CD4-positive, alpha-beta T cell treated with Interferon gamma for 1 hour (primary cell): ENCODE data around the gene TRMT61B.

Source experiments
- DNase-seq: peaks from one replicate; pipeline ENCODE4 v3.0.0-alpha.2; 2020

Gene TRMT61B

DNA sequence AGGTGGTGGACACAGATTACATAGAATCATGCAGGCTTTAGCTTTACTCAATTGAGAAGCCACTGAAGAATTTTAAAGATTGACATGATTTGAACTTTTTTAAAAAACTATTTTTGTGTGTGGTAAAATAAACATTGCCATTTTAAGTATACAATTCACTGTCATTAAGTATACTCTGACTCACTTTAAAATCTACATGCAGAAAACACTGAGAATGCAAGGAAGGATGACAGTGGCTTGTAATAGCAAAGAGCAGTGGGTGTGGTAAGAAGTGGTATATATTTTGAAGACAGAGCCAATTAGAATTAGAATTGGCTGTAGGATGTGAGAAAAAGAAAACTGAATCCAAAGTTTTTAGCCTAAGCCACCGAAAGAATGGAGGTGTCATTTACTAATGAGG, 14.9 kb downstream of the TRMT61B start:
- no peak for DNase-seq

GRCh38 chr2:28842042-28842441, 28.1 kb downstream of the TRMT61B start:
- no peak for DNase-seq

DNA sequence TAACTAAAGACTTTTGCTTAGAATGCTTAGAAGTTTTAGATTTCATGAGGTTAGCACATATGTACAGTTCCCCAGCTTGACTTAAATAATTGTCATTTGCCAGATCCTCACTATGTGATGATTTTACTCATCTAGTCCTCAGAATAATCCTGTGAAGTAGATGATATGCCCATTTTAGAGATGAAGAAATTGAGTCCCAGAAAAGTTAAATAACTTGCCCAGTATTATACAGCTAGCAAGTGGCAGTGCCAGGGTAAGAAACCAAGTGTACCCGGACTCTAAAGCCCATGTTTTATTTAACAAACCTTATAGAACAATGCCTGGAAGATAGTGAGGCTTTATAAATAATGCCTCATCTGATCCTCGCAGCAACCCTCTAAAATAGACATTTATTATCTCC, 31.1 kb downstream of the TRMT61B start:
- no peak for DNase-seq

- no peak for DNase-seq
Measured at GRCh38 chr2:28835781-28836180, 34.3 kb downstream of the TRMT61B start.

DNA sequence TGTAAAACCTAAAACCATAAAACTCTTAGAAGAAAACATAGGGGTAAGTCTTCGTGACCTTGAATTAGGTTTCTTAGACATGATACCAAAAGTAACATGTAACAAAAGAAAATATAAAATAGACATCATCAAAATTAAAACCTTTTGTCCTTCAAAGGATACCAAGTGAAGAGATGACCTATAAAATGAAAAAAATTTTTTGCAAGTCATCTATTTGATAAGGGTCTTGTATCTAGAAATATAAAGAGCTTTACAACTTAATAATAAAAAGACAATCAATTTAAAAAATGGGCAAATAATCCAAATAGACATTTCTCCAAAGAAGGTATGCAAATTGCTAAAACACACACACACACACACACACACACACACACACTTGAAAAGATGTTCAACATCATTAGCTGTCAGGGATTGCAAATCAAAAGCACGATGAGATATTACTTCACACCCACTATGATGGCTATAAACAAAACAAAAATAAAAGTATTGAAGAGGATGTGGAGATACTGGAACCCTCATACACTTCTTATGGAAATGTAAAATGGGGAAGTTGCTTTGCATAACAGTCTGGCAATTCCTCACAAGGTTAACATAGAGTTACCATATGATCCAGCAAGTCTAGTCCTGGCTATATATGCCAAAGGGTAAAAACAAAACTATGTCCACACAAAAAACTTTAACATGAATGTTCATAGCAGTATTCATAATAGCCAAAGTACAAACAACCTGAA, 36.2 kb downstream of the TRMT61B start:
- no peak for DNase-seq

- no peak for DNase-seq
Measured at GRCh38 chr2:28828382-28828781, 41.7 kb downstream of the TRMT61B start.

GRCh38 chr2:28824870-28825269, 45.2 kb downstream of the TRMT61B start:
- DNase-seq: no peak

DNA sequence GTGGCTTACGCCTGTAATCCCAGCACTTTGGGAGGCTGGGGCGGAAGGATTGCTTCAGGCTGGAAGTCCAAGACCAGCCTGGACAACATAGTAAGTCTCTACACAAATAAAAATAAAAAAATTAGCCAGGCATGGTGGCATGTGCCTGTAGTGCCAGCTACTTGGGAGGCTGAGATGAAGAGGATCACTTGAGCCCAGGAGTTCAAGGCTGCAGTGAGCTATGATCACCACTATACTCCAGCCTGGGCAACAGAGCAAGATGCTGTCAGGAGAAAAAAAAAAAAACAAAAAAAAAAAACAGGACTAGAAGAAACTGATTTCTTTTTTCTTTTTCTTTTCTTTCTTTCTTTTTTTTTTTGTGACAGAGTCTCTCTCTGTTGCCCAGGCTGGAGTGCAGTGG, 45.9 kb downstream of the TRMT61B start:
- no peak for DNase-seq

GRCh38 chr2:28822036-28822435, 48.1 kb downstream of the TRMT61B start:
- DNase-seq: no peak

DNA sequence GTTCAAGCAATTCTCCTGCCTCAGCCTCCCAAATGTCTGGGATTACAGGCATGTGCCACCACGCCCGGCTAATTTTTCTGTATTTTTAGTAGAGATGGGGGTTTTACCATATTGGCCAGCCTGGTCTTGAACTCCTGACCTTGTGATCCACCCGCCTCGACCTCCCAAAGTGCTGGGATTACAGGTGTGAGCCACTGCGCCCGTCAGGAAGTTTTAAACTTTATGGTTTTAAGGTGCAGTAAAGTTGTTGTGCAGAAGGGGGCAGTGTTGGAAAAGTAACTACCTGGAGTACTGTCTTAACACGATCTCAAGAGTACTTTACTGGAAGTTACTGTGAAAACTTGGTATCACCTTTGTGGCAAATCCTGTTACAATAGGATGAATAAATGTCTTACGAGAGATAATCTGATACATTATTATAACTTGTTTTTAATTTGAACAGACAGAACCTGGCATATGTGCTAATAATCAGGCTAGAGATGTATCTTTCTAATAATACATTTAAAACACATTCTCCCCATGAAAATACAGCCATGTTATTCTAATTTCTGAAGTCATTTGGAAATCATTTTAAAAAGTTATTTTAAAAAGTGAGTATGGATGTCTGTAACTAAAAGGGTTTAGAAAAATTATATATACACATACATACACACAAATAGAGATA, 48.7 kb downstream of the TRMT61B start:
- peak; percentile 34 for DNase-seq

- no peak for DNase-seq
Measured at GRCh38 chr2:28818053-28818452, 52.1 kb downstream of the TRMT61B start.

DNA sequence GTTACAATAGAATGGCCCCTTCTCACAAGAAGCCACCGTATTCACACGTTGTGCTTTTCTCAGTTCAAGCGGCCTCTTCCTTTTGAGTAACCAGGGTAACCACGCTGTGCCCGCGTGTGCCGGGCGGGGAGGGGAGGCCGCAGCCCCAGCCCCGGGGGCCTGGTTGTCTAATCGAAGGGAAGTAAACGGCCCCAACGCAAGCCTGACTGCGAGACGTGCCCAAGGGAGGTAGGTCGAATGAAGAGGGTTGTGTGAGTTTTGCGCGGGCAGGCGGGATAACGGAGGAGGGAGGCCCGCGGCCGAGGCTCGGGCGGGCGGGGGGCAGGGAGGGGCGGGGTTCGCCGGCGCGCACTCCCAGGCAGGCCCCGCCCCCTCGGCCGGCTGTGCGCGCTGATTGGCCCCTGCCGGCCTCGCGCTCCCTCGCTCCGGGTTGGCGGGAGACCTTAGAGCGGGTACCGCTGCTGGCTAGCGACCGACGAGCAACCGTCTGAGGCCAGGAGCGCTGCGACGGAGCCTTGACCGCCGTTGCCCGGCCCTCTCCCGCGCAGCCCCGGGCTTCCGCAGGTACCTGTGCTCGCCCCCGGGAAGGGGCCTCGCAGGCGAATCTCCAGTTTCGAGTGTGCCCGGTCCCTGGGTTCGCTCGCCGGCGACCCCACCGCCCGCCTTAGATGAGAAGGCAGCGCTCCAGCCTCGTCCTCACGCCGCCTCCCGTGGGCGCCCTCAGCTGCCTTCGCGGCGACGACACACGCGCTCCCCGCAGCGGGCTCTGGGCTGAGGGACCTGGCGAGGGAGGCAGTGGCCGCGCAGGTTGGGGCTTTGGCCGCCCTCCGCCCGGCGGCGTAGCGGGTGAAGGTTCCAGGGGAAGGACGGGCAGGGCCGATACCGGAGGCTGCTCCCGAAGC, 59.5 kb downstream of the TRMT61B start, which contains the start of gene SPDYA:
Gene SPDYA (plus strand): TSS at position 451 of the 902 bp plus-strand sequence. CDS start 5,181 bp downstream, outside the sequence.
- DNase-seq: peak; percentile 78

- no peak for DNase-seq
Measured at GRCh38 chr2:28809927-28810326, 60.2 kb downstream of the TRMT61B start.

DNA sequence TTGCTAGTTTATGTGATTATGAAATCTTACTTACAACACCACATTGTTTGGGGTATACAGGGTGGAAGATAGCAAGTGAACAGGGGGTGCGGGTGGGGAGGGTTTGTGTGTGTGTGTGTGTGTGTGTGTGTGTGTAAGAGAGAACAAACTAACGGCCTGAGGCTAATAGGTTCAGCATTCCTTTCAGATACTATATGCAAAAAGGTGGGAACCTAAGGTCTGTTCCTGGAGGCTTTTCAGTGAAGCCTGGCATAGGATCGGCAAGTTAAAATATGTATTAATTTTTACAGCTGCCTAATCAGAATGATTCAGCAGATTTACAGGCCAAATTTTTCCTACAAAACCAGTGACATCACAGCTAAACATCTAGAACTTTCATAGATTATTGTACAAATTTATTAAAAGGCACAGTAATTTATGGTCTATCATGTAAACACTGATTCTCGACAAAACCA, 67.1 kb downstream of the TRMT61B start:
- DNase-seq: no peak

DNA sequence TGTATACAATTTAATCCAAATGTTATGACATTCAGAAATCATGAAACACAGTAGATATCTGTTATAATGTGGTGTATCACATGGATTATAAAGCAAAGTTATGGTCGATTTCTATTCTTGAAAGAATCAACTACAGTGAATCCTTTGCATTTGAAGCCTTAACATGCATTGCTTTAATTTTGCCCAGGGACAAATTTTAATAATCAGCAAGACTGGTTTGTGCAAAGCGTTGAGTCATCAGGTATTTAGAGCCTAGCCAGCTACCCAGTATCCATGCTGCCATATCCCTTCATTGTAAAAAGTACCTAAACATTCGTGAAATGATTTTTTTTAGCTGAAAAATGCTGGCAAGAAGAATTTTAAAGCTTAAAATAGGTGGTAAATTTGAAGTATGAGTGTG, 68.4 kb downstream of the TRMT61B start:
- no peak for DNase-seq
